Neural progenitor cell (in vitro differentiated cells): ENCODE results near the gene EXOC6B.

Experiments used
- CTCF ChIP-seq: fragments of 200-600 bp; sonication (generic); IDR thresholded peaks from 2 replicates; pipeline ENCODE4 v1.5.1; 2017; ENCODE audit warnings: antibody characterized with exemption, mild to moderate bottlenecking
- EZH2 ChIP-seq: fragments of 200-600 bp; sonication (generic); IDR thresholded peaks from 2 replicates; pipeline ENCODE4 v1.6.1; 2017; ENCODE audit warnings: antibody characterized with exemption, mild to moderate bottlenecking, moderate library complexity
- EZH2phosphoT487 ChIP-seq: fragments of 200-600 bp; sonication (generic); IDR thresholded peaks from 2 replicates; pipeline ENCODE4 v1.6.1; 2017; ENCODE audit warnings: antibody characterized with exemption

GRCh38 chr2:72511906-72512305, 313.9 kb downstream of the EXOC6B start:
- TF ChIP-seq CTCF (no peak), EZH2 (no peak), EZH2phosphoT487 (no peak)
